ENCODE results near the gene ZBTB8A. TPM values are rescaled to one million over a fixed set of nuclear protein-coding genes. Genes with fewer than 3 reads are reported as not detected.
"Not testable (repeated sequence)": the region's sequence is repeated elsewhere in the genome, so short reads cannot be mapped to it uniquely, and the experiment has no call there.

The ZBTB8A gene
- total RNA-seq, 1 donor from 2014 or later, result 8.4 TPM

DNA sequence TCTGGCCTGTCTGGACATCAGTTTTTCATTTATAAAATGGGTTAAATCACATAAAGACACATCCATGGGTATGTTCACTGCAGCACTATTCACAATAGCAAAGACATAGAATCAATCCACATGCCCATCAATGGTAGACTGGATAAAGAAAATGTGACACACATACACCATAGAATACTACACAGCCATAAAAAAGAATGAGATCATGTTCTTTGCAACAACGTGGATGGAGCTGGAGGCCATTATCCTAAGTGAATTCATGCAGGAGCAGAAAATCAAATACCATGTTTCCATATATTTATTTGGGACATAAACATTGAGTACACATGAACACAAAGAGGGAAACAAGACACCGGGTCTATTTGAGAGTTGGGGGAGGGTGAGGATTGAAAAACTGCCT lies 83.0 kb downstream of the ZBTB8A start:
- no peak overlapping the region for H3K4me3 ChIP-seq
- DNase-seq (no peak), ATAC-seq (no peak)
- intact Hi-C loops (cut with DNase I), result no loop called here
- peaks cover 40% of the 10 kb centered on the region for H3K36me3 ChIP-seq
- TF ChIP-seq, protein P1, sequence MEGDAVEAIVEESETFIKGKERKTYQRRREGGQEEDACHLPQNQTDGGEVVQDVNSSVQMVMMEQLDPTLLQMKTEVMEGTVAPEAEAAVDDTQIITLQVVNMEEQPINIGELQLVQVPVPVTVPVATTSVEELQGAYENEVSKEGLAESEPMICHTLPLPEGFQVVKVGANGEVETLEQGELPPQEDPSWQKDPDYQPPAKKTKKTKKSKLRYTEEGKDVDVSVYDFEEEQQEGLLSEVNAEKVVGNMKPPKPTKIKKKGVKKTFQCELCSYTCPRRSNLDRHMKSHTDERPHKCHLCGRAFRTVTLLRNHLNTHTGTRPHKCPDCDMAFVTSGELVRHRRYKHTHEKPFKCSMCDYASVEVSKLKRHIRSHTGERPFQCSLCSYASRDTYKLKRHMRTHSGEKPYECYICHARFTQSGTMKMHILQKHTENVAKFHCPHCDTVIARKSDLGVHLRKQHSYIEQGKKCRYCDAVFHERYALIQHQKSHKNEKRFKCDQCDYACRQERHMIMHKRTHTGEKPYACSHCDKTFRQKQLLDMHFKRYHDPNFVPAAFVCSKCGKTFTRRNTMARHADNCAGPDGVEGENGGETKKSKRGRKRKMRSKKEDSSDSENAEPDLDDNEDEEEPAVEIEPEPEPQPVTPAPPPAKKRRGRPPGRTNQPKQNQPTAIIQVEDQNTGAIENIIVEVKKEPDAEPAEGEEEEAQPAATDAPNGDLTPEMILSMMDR (IDR thresholded peaks at IDR 0.05), result no peak
- no peaks in the 10 kb centered on the region for H3K4me1 ChIP-seq
- no peak overlapping the region for H3K27ac ChIP-seq
- no peaks in the 10 kb centered on the region for H3K27me3 ChIP-seq (ENCODE audit: low read depth)
- H3K9me3 ChIP-seq, result no peaks in the 10 kb centered on the region

DNA sequence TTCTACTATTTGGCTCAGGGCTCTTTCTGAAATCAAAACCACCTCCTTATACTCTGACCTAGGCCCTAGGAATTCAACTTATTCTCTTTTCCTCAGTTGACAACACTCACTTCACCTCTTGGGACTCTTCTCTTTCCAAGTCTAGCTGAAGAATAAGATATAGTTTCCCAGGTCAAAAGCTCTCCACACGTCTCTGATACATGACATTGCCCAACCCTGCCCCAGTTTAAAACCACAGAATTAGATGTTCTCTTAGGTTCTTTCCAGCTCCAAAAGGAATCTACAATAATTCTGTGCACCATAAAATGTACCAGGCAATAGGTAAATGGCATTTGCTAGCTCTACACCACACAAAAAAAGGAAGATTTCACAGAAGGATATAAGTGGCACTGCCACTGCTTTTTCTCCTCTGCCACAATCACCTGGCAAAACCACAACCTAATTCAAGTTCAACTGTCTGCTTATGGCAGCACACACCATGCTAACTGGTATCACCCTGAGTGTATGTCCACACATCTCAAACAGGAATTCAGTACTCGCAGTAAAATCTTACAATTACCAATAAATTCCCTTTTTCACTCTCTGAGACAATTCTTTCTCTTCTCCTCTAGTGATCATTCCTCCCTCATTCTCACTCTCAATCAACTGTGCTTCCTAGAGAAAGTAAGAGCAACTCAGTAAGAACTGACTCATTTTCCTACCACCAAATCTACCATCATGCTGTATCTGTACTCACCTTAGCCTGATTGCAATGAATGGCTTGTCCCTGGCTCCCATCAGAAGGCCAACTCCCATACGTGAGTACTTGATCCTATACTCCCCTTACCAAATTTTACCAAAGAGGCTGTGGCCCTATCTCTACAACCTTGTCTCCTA lies 83.8 kb downstream of the ZBTB8A start:
- H3K27me3 ChIP-seq (ENCODE audit: low read depth), result no peaks in the 10 kb centered on the region
- no peak for ATAC-seq
- TF ChIP-seq, protein P1 (IDR thresholded peaks at IDR 0.05), result no peak
- DNase-seq, result no peak
- no peak overlapping the region for H3K27ac ChIP-seq
- peaks cover 48% of the 10 kb centered on the region for H3K36me3 ChIP-seq
- H3K4me1 ChIP-seq, result no peaks in the 10 kb centered on the region
- intact Hi-C loops (cut with DNase I), result no loop called here
- H3K9me3 ChIP-seq, result no peaks in the 10 kb centered on the region
- H3K4me3 ChIP-seq, result no peak overlapping the region

DNA sequence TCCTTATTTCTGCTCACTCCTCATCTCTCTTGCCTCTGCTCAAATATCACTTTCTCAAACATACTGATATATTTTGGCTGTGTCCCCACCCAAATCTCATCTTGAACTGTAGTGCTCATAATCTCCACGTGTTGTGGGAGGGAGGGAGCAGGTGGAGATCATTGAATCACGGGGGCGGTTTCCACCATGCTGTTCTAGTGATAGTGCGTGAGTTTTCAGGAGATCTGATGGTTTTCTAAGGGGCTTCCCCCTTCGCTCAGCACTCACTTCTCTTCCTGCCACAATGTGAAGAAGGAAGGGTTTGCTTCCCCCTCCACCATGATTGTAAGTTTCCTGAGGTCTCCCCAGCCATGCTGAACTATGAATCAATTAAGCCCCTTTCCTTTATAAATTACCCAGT lies 84.5 kb downstream of the ZBTB8A start:
- H3K27ac ChIP-seq, result no peak overlapping the region
- TF ChIP-seq, protein P1 (IDR thresholded peaks at IDR 0.05), result no peak
- H3K4me1 ChIP-seq, result no peaks in the 10 kb centered on the region
- ATAC-seq (no peak), DNase-seq (no peak)
- intact Hi-C loops (cut with DNase I), result no loop called here
- H3K9me3 ChIP-seq, result no peaks in the 10 kb centered on the region
- no peaks in the 10 kb centered on the region for H3K27me3 ChIP-seq (ENCODE audit: low read depth)
- peaks cover 55% of the 10 kb centered on the region for H3K36me3 ChIP-seq
- no peak overlapping the region for H3K4me3 ChIP-seq

DNA sequence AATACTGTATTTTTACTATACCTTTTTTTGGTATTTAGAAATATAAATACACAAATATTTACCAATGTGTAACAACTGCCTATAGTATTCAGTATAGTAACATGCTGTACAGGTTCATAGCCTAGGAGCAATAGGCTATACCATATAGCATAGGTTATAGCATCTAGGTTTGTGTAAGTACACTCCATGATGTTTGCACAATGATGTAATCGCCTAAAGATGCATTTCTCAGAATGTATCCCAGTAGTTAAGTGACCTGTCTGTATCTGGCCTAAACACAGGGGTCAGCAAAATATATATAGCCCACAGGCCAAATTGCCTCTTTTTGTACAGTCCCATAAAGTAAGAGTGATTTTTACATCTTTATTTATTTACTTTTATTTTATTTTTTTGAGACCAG lies 86.9 kb downstream of the ZBTB8A start:
- TF ChIP-seq, protein P1 (IDR thresholded peaks at IDR 0.05), result no peak
- no peaks in the 10 kb centered on the region for H3K4me1 ChIP-seq
- H3K4me3 ChIP-seq, result no peak overlapping the region
- H3K27ac ChIP-seq, result no peak overlapping the region
- intact Hi-C loops (cut with DNase I), result no loop called here
- ATAC-seq (no peak), DNase-seq (no peak)
- peaks cover 65% of the 10 kb centered on the region for H3K36me3 ChIP-seq
- H3K9me3 ChIP-seq, result no peaks in the 10 kb centered on the region
- no peaks in the 10 kb centered on the region for H3K27me3 ChIP-seq (ENCODE audit: low read depth)

DNA sequence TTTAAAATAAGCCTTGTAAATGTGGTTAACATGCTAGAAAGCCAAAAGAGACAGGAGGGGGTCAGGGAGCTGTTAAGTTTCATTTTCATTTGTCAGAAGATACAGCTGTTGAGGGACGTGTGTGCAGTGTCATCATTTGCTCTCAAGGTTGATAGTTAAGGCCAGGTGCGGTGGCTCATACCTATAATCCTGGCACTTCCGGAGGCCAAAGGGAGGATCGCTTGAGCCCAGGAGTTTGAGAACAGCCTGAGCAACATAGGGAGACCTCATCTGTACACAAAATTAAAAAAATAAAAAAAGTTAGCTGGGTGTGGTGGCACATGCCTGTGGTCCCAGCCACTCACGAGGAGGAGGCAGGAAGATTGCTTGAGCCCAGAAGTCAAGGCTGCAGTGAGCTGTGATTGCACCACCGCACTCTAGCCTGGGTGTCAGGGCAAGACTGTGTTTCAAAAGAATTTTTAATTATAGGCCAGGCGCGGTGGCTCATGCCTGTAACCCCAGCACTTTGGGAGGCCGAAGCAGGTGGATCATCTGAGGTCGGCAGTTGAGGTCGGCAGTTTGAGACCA lies 88.5 kb downstream of the ZBTB8A start:
- no peak for DNase-seq
- no peak for ATAC-seq
- Histone ChIP-seq H3K36me3 (peaks cover 73% of the 10 kb centered on the region), H3K4me3 (no peak overlapping the region), H3K27me3 (ENCODE audit: low read depth) (no peaks in the 10 kb centered on the region), H3K9me3 (no peaks in the 10 kb centered on the region), H3K4me1 (no peaks in the 10 kb centered on the region), H3K27ac (no peak overlapping the region)
- TF ChIP-seq, protein P1 (IDR thresholded peaks at IDR 0.05), result no peak
- intact Hi-C loops (cut with DNase I), result no loop called here

DNA sequence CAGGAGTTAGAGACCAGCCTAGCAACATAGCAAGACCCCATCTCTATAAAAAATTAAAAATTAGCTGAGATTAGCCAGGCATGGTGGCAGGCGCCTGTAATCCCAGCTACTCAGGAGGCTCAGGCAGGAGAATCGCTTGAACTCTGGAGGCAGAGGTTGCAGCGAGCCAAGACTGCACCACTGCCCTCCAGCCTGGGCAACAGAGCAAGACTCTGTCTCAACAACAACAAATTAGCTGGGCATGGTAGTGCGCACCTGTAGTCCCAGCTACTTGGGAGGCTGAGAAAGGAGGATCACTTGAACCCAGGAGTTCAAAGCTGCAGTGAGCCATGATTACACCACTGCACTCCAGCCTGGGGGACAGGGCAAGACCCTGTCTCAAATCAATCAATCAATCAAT lies 90.9 kb downstream of the ZBTB8A start:
- intact Hi-C loops (cut with DNase I); H3K9me3 ChIP-seq; H3K27me3 ChIP-seq (ENCODE audit: low read depth); ATAC-seq; H3K27ac ChIP-seq; H3K4me1 ChIP-seq; DNase-seq; H3K4me3 ChIP-seq: not testable (repeated sequence)
- H3K36me3 ChIP-seq, result peaks cover 81% of the 10 kb centered on the region
